Smooth muscle cell (in vitro differentiated cells): ENCODE results near the gene NOL4L. TPM values are rescaled to one million over a fixed set of nuclear protein-coding genes. Genes with fewer than 3 reads are reported as not detected.

Experiments
- DNase-seq: peaks from one replicate; lab custom pipeline; 2025; ENCODE audit not compliant: unreplicated experiment; lab: John Stamatoyannopoulos, UW
- H2AFZ ChIP-seq: fragments of 200-600 bp; sonication (generic); 2 replicates; pipeline ENCODE4 v1.6.0; 2016; ENCODE audit warnings: antibody characterized with exemption, low read depth, mild to moderate bottlenecking
- H3F3A ChIP-seq: fragments of 200-600 bp; sonication (generic); 2 replicates; pipeline ENCODE4 v1.6.0; 2017; ENCODE audit warnings: antibody characterized with exemption, low read depth
- H3K27ac ChIP-seq: fragments of 200-600 bp; sonication (generic); 2 replicates; pipeline ENCODE4 v1.5.1; 2016; ENCODE audit warnings: low read depth, mild to moderate bottlenecking
- H3K27me3 ChIP-seq: fragments of 200-600 bp; sonication (generic); 2 replicates; pipeline ENCODE4 v1.6.1; 2016; ENCODE audit warnings: low read depth, mild to moderate bottlenecking
- H3K36me3 ChIP-seq: fragments of 200-600 bp; sonication (generic); 2 replicates; pipeline ENCODE4 v1.5.1; 2016; ENCODE audit warnings: low read depth
- H3K4me1 ChIP-seq: fragments of 200-600 bp; sonication (generic); 2 replicates; pipeline ENCODE4 v1.5.1; 2016; ENCODE audit warnings: low read depth
- H3K4me2 ChIP-seq: fragments of 200-600 bp; sonication (generic); 2 replicates; pipeline ENCODE4 v1.6.0; 2016; ENCODE audit warnings: mild to moderate bottlenecking
- H3K4me3 ChIP-seq: fragments of 200-600 bp; sonication (generic); 2 replicates; pipeline ENCODE4 v1.5.1; 2016; ENCODE audit warnings: mild to moderate bottlenecking
- H3K79me2 ChIP-seq: fragments of 200-600 bp; sonication (generic); 2 replicates; pipeline ENCODE4 v1.6.0; 2016; ENCODE audit warnings: low read depth, mild to moderate bottlenecking
- H3K9ac ChIP-seq: fragments of 200-600 bp; sonication (generic); 2 replicates; pipeline ENCODE4 v1.6.0; 2016; ENCODE audit warnings: low read depth
- H3K9me3 ChIP-seq: fragments of 200-600 bp; sonication (generic); replicated peaks from 2 replicates; pipeline ENCODE4 v1.5.1; 2016; ENCODE audit warnings: low read depth
- H4K20me1 ChIP-seq: fragments of 200-600 bp; sonication (generic); 2 replicates; pipeline ENCODE4 v1.6.0; 2016; ENCODE audit warnings: low read depth
- WGBS: methylation state at CpG from one replicate; pipeline ENCODE4 v1.1.7; 2016; ENCODE audit warnings: low lambda C conversion rate; 5-methylcytosine and 5-hydroxymethylcytosine counted together
- polyA plus RNA-seq: library from polyadenylated mRNA; unstranded; fragments of >200 nt; fragmentation: Nextera tagmentation; extraction: Ambion mirVana; gene quantifications from 2 replicates; pipeline ENCODE4 v1.2.1, GENCODE V29; 2016
- total RNA-seq: library from RNA; depleted of rRNA; stranded (reverse); fragments of >200 nt; gene quantifications from 2 replicates; pipeline ENCODE4 v1.2.3, GENCODE V29; 2014
- TF ChIP-seq, protein P1 (sequence below): fragments of 200-600 bp; sonication (generic); IDR thresholded peaks from 2 replicates; pipeline ENCODE4 v1.5.1; 2017; ENCODE audit warnings: borderline replicate concordance, mild to moderate bottlenecking, antibody characterized with exemption; ENCODE audit not compliant: insufficient read depth, poor library complexity, severe bottlenecking

NOL4L gene
- total and polyA plus RNA-seq, 2 experiments from 2014 or later: 26.0 to 26.2 TPM

- Histone ChIP-seq H3K36me3 (no peaks in the 10 kb centered on the region), H3K79me2 (no peaks in the 10 kb centered on the region), H3K9ac (no peak overlapping the region), H3K4me1 (peaks cover 20% of the 10 kb centered on the region), H3K27me3 (no peaks in the 10 kb centered on the region), H3K4me3 (no peak overlapping the region), H3K27ac (no peak overlapping the region), H3K4me2 (no peak overlapping the region), H2AFZ (no peak overlapping the region), H4K20me1 (no peaks in the 10 kb centered on the region), H3F3A (no peaks in the 10 kb centered on the region), H3K9me3 (no peaks in the 10 kb centered on the region)
- TF ChIP-seq, protein P1, sequence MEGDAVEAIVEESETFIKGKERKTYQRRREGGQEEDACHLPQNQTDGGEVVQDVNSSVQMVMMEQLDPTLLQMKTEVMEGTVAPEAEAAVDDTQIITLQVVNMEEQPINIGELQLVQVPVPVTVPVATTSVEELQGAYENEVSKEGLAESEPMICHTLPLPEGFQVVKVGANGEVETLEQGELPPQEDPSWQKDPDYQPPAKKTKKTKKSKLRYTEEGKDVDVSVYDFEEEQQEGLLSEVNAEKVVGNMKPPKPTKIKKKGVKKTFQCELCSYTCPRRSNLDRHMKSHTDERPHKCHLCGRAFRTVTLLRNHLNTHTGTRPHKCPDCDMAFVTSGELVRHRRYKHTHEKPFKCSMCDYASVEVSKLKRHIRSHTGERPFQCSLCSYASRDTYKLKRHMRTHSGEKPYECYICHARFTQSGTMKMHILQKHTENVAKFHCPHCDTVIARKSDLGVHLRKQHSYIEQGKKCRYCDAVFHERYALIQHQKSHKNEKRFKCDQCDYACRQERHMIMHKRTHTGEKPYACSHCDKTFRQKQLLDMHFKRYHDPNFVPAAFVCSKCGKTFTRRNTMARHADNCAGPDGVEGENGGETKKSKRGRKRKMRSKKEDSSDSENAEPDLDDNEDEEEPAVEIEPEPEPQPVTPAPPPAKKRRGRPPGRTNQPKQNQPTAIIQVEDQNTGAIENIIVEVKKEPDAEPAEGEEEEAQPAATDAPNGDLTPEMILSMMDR: no peak
- no peak for DNase-seq
- WGBS: 91% methylated on average over 5 of the region's 5 CpGs
These were observed 19.4 kb downstream of the NOL4L start for GRCh38 chr20:32565735-32566032.

- H4K20me1 ChIP-seq: no peaks in the 10 kb centered on the region
- no peaks in the 10 kb centered on the region for H3K9me3 ChIP-seq
- H3K27ac ChIP-seq: no peak overlapping the region
- no peak overlapping the region for H3K4me3 ChIP-seq
- no peak overlapping the region for H2AFZ ChIP-seq
- H3K27me3 ChIP-seq: no peaks in the 10 kb centered on the region
- H3K4me2 ChIP-seq: no peak overlapping the region
- H3K9ac ChIP-seq: no peak overlapping the region
- no peaks in the 10 kb centered on the region for H3K79me2 ChIP-seq
- no peaks in the 10 kb centered on the region for H3F3A ChIP-seq
- TF ChIP-seq, protein P1: no peak
- DNase-seq: no peak
- peaks cover 18% of the 10 kb centered on the region for H3K4me1 ChIP-seq
- H3K36me3 ChIP-seq: no peaks in the 10 kb centered on the region
- WGBS: 85% methylated on average over 19 of the region's 19 CpGs
These were observed 20.0 kb downstream of the NOL4L start for GRCh38 chr20:32564921-32565734.

- Histone ChIP-seq H3K27me3 (no peaks in the 10 kb centered on the region), H3K9me3 (no peaks in the 10 kb centered on the region), H3K79me2 (no peaks in the 10 kb centered on the region), H3K4me1 (peaks cover 18% of the 10 kb centered on the region), H3K4me2 (no peak overlapping the region), H4K20me1 (no peaks in the 10 kb centered on the region), H3K9ac (no peak overlapping the region), H3K27ac (no peak overlapping the region), H3F3A (no peaks in the 10 kb centered on the region), H2AFZ (no peak overlapping the region), H3K4me3 (no peak overlapping the region), H3K36me3 (no peaks in the 10 kb centered on the region)
- TF ChIP-seq, protein P1: no peak
- no peak for DNase-seq
- WGBS: 96% methylated on average over 6 of the region's 6 CpGs
These were observed 20.7 kb downstream of the NOL4L start for GRCh38 chr20:32564440-32564839.
